HEK293 (cell line): ENCODE data around the gene CIITA.

Experiments
- CTCF ChIA-PET: fragments of 350-600 bp; formaldehyde crosslinking; extraction: SDS; loops from one replicate; lab custom pipeline; 2021; ENCODE audit warnings: antibody characterized with exemption; lab: Yijun Ruan, JAX
- POLR2A ChIA-PET: fragments of 300-600 bp; formaldehyde crosslinking; extraction: SDS; loops from one replicate; lab custom pipeline; 2020; ENCODE audit warnings: antibody characterized with exemption, inconsistent platforms; lab: Yijun Ruan, JAX
- H3K27ac ChIP-seq: fragments of 200-500 bp; sonication (Bioruptor generic); 2 replicates; pipeline ENCODE4 v1.5.1; 2014; ENCODE audit warnings: low read depth, low read length, control low read depth, inconsistent platforms; ENCODE audit errors: extremely low read depth
- H3K36me3 ChIP-seq, 2 experiments: fragments of 200-500 bp in 1 of 2; sonication (Bioruptor generic) in 1 of 2; 1 replicate in 1 of 2; 2 replicates in 1 of 2; pipeline ENCODE4 v1.5.1; 2014 to 2017; ENCODE audit warnings: inconsistent platforms in 2 of 2, low read length in 2 of 2; ENCODE audit not compliant: control insufficient read depth in 2 of 2, insufficient read depth in 1 of 2
- H3K4me1 ChIP-seq: fragments of 200-500 bp; sonication (Bioruptor generic); 2 replicates; pipeline ENCODE4 v1.5.1; 2014; ENCODE audit warnings: mild to moderate bottlenecking, low read length, inconsistent platforms; ENCODE audit not compliant: control insufficient read depth, insufficient read depth
- H3K4me3 ChIP-seq: 2 replicates; pipeline ENCODE4 v1.5.1; 2011; ENCODE audit warnings: low read depth, mild to moderate bottlenecking, control low read depth, low read length, moderate library complexity
- H3K9me3 ChIP-seq: fragments of 200-500 bp; sonication (Bioruptor generic); 2 replicates; pipeline ENCODE4 v1.5.1; 2014; ENCODE audit warnings: low read depth, low read length, inconsistent platforms; ENCODE audit not compliant: control insufficient read depth, insufficient read depth
- GLI2 ChIP-seq: fragments of 450-650 bp; formaldehyde crosslinking; IDR thresholded peaks from 2 replicates; pipeline ENCODE4; 2017; ENCODE audit warnings: missing biosample characterization, missing genetic modification characterization, low read depth, borderline replicate concordance
- INSM2 ChIP-seq: fragments of 450-650 bp; formaldehyde crosslinking; IDR thresholded peaks from 2 replicates; pipeline ENCODE4 v1.5.1; 2016; ENCODE audit warnings: missing biosample characterization, missing genetic modification characterization
- OSR2 ChIP-seq: fragments of 450-650 bp; formaldehyde crosslinking; IDR thresholded peaks from 2 replicates; pipeline ENCODE4 v1.5.1; 2016; ENCODE audit warnings: missing biosample characterization, missing genetic modification characterization
- PRDM10 ChIP-seq: fragments of 450-650 bp; formaldehyde crosslinking; IDR thresholded peaks from 2 replicates; pipeline ENCODE4 v1.5.1; 2016; ENCODE audit warnings: missing biosample characterization, missing genetic modification characterization
- REPIN1 ChIP-seq: fragments of 450-650 bp; formaldehyde crosslinking; IDR thresholded peaks from 2 replicates; pipeline ENCODE4 v1.5.1; 2017; ENCODE audit warnings: missing biosample characterization, missing genetic modification characterization, low read depth
- REST ChIP-seq: fragments of 450-650 bp; formaldehyde crosslinking; IDR thresholded peaks from 2 replicates; pipeline ENCODE4 v1.5.1; 2016; ENCODE audit warnings: missing biosample characterization, missing genetic modification characterization
- SP2 ChIP-seq: fragments of 450-650 bp; formaldehyde crosslinking; IDR thresholded peaks from 2 replicates; pipeline ENCODE4 v1.5.1; 2016; ENCODE audit warnings: missing biosample characterization, missing genetic modification characterization
- YY1 ChIP-seq: fragments of 450-650 bp; formaldehyde crosslinking; IDR thresholded peaks from 2 replicates; pipeline ENCODE4 v1.5.1; 2018; ENCODE audit warnings: missing biosample characterization, missing genetic modification characterization
- ZBTB17 ChIP-seq: fragments of 450-650 bp; formaldehyde crosslinking; IDR thresholded peaks from 2 replicates; pipeline ENCODE4 v1.5.1; 2016; ENCODE audit warnings: missing biosample characterization, missing genetic modification characterization
- ZBTB44 ChIP-seq: fragments of 450-650 bp; IDR thresholded peaks from 2 replicates; pipeline ENCODE4 v1.5.1; 2018; ENCODE audit warnings: missing biosample characterization, mild to moderate bottlenecking, missing genetic modification characterization
- ZFP37 ChIP-seq: fragments of 450-650 bp; formaldehyde crosslinking; IDR thresholded peaks from 2 replicates; pipeline ENCODE4 v1.5.1; 2016; ENCODE audit warnings: missing biosample characterization, missing genetic modification characterization
- ZIC2 ChIP-seq: fragments of 450-650 bp; formaldehyde crosslinking; IDR thresholded peaks from 2 replicates; pipeline ENCODE4 v1.5.1; 2016; ENCODE audit warnings: missing biosample characterization, missing genetic modification characterization
- ZNF10 ChIP-seq: fragments of 450-650 bp; formaldehyde crosslinking; IDR thresholded peaks from 2 replicates; pipeline ENCODE4 v1.5.1; 2017; ENCODE audit warnings: missing biosample characterization, missing genetic modification characterization
- ZNF132 ChIP-seq: fragments of 450-650 bp; formaldehyde crosslinking; IDR thresholded peaks from 2 replicates; pipeline ENCODE4 v1.5.1; 2017; ENCODE audit warnings: missing biosample characterization, missing genetic modification characterization, borderline replicate concordance
- ZNF292 ChIP-seq: fragments of 450-650 bp; formaldehyde crosslinking; IDR thresholded peaks from 2 replicates; pipeline ENCODE4 v1.5.1; 2016; ENCODE audit warnings: low read depth, missing biosample characterization, missing genetic modification characterization, borderline replicate concordance
- ZNF311 ChIP-seq: fragments of 450-650 bp; formaldehyde crosslinking; IDR thresholded peaks from 2 replicates; pipeline ENCODE4 v1.5.1; 2017; ENCODE audit warnings: missing biosample characterization, missing genetic modification characterization, borderline replicate concordance
- ZNF362 ChIP-seq: fragments of 450-650 bp; formaldehyde crosslinking; IDR thresholded peaks from 2 replicates; pipeline ENCODE4 v1.5.1; 2016; ENCODE audit warnings: missing biosample characterization, missing genetic modification characterization
- ZNF37A ChIP-seq: fragments of 450-650 bp; IDR thresholded peaks from 2 replicates; pipeline ENCODE4 v1.5.1; 2018; ENCODE audit warnings: missing biosample characterization, missing genetic modification characterization
- ZNF423 ChIP-seq: fragments of 450-650 bp; formaldehyde crosslinking; IDR thresholded peaks from 2 replicates; pipeline ENCODE4 v1.5.1; 2016; ENCODE audit warnings: missing biosample characterization, missing genetic modification characterization
- ZNF510 ChIP-seq: fragments of 450-650 bp; formaldehyde crosslinking; IDR thresholded peaks from 2 replicates; pipeline ENCODE4 v1.5.1; 2018; ENCODE audit warnings: mild to moderate bottlenecking, missing genetic modification characterization, missing biosample characterization; ENCODE audit not compliant: insufficient replicate concordance
- ZNF530 ChIP-seq: fragments of 450-650 bp; formaldehyde crosslinking; IDR thresholded peaks from 2 replicates; pipeline ENCODE4 v1.5.1; 2016; ENCODE audit warnings: low read depth, missing biosample characterization, missing genetic modification characterization
- ZNF561 ChIP-seq: fragments of 450-650 bp; IDR thresholded peaks from 2 replicates; pipeline ENCODE4 v1.5.1; 2018; ENCODE audit warnings: missing biosample characterization, missing genetic modification characterization, borderline replicate concordance
- ZNF600 ChIP-seq: fragments of 450-650 bp; formaldehyde crosslinking; IDR thresholded peaks from 2 replicates; pipeline ENCODE4 v1.5.1; 2016; ENCODE audit warnings: missing biosample characterization, missing genetic modification characterization
- ZNF677 ChIP-seq: fragments of 450-650 bp; IDR thresholded peaks from 2 replicates; pipeline ENCODE4 v1.5.0; 2018; ENCODE audit warnings: missing biosample characterization, mild to moderate bottlenecking, missing genetic modification characterization, moderate library complexity
- ZNF792 ChIP-seq: fragments of 450-650 bp; formaldehyde crosslinking; IDR thresholded peaks from 2 replicates; pipeline ENCODE4 v1.5.1; 2016; ENCODE audit warnings: missing biosample characterization, missing genetic modification characterization
- ZNF843 ChIP-seq: fragments of 450-650 bp; formaldehyde crosslinking; IDR thresholded peaks from 2 replicates; pipeline ENCODE4 v1.5.1; 2016; ENCODE audit warnings: missing biosample characterization, missing genetic modification characterization
- ZXDB ChIP-seq: fragments of 450-650 bp; formaldehyde crosslinking; IDR thresholded peaks from 2 replicates; pipeline ENCODE4 v1.5.1; 2016; ENCODE audit warnings: missing biosample characterization, missing genetic modification characterization

The CIITA gene

GRCh38 chr16:10949424-10949970, 72.5 kb downstream of the CIITA start:
- Histone ChIP-seq H3K4me1 (peaks cover 23% of the 10 kb centered on the region), H3K36me3 (no peaks in the 10 kb centered on the region), H3K4me3 (no peak overlapping the region), H3K9me3 (no peaks in the 10 kb centered on the region), H3K27ac (no peak overlapping the region)
- POLR2A ChIA-PET, result interaction anchor here (1.0 to 2.9 kb wide), 2 partner anchors 306 to 397 kb away, joined by 3 to 13 read pairs; partner anchors contain the start of gene SOCS1
- CTCF ChIA-PET, result interaction anchor here (0.6 to 8.0 kb wide), 7 partner anchors 8 to 1145 kb away, joined by 3 to 72 read pairs (median 5); partner anchors contain the start of gene SOCS1
- TF ChIP-seq GLI2 (tag by site-specific recombination) (no peak), ZNF510 (no peak), ZBTB44 (tag by site-specific recombination) (no peak), ZNF530 (no peak), SP2 (tag by site-specific recombination) (0 out of 2 replicates have a peak, but pooled peaks have one; percentile 4), ZNF600 (tag by site-specific recombination) (0 out of 2 replicates have a peak, but pooled peaks have one; percentile 36), ZNF561 (tag by site-specific recombination) (no peak), ZNF292 (tag by site-specific recombination) (no peak), ZNF10 (tag by site-specific recombination) (peak; percentile 87), YY1 (tag by site-specific recombination) (no peak), REPIN1 (no peak), OSR2 (tag by site-specific recombination) (peak; percentile 39; the same call in 1 of the 2 replicates), ZNF362 (tag by site-specific recombination) (no peak), ZXDB (tag by site-specific recombination) (no peak), PRDM10 (tag by site-specific recombination) (0 out of 2 replicates have a peak, but pooled peaks have one; percentile 8), ZIC2 (peak; percentile 85), ZNF677 (tag by site-specific recombination) (no peak), ZNF792 (tag by site-specific recombination) (no peak), REST (no peak), ZNF37A (no peak), ZBTB17 (peak; percentile 25; the same call in 1 of the 2 replicates), ZNF843 (no peak), ZFP37 (no peak), ZNF132 (tag by site-specific recombination) (no peak), ZNF311 (tag by site-specific recombination) (no peak), ZNF423 (no peak), INSM2 (tag by site-specific recombination) (no peak)
